Brain microvascular endothelial cell (primary cell): Measurements from ENCODE around the gene WDFY4.

Experiments used
- DNase-seq: peaks from one replicate; pipeline ENCODE4 v3.0.0-alpha.2; 2020
- H3K27ac ChIP-seq: fragments of 250-450 bp; sonication (Bioruptor Pico); 2 replicates; pipeline ENCODE4 v1.5.1; 2020; ENCODE audit warnings: mild to moderate bottlenecking, moderate library complexity
- H3K27me3 ChIP-seq: fragments of 250-450 bp; sonication (Bioruptor Pico); replicated peaks from 2 replicates; pipeline ENCODE4 v1.5.1; 2020; ENCODE audit warnings: mild to moderate bottlenecking
- H3K36me3 ChIP-seq: fragments of 250-450 bp; sonication (Bioruptor Pico); replicated peaks from 2 replicates; pipeline ENCODE4 v1.5.1; 2020; ENCODE audit warnings: mild to moderate bottlenecking
- H3K4me3 ChIP-seq: 2 replicates; pipeline ENCODE4 v1.5.1; 2011; ENCODE audit warnings: low read depth, mild to moderate bottlenecking, control low read depth, low read length, moderate library complexity
- in situ Hi-C: cut with HindIII; loops from 2 replicates; pipeline ENCODE4 v1.10.0; 2017; ENCODE audit warnings: low sequenced_read_pairs, low pct_ligation_motif_present
- TF ChIP-seq, protein P1 (sequence below): IDR thresholded peaks from 2 replicates; pipeline ENCODE4 v1.5.1; 2011; ENCODE audit warnings: low read depth, mild to moderate bottlenecking, moderate library complexity, low read length, control low read depth, inconsistent platforms; ENCODE audit errors: missing control alignments

WDFY4 gene

GRCh38 chr10:48690791-48691660 is 6.4 kb downstream of the WDFY4 start:
- Histone ChIP-seq H3K27ac (no peak overlapping the region), H3K27me3 (peaks cover 2% of the 10 kb centered on the region), H3K4me3 (no peak overlapping the region), H3K36me3 (no peaks in the 10 kb centered on the region)
- DNase-seq, result no peak
- in situ Hi-C loops, result no loop called here
- TF ChIP-seq, protein P1, sequence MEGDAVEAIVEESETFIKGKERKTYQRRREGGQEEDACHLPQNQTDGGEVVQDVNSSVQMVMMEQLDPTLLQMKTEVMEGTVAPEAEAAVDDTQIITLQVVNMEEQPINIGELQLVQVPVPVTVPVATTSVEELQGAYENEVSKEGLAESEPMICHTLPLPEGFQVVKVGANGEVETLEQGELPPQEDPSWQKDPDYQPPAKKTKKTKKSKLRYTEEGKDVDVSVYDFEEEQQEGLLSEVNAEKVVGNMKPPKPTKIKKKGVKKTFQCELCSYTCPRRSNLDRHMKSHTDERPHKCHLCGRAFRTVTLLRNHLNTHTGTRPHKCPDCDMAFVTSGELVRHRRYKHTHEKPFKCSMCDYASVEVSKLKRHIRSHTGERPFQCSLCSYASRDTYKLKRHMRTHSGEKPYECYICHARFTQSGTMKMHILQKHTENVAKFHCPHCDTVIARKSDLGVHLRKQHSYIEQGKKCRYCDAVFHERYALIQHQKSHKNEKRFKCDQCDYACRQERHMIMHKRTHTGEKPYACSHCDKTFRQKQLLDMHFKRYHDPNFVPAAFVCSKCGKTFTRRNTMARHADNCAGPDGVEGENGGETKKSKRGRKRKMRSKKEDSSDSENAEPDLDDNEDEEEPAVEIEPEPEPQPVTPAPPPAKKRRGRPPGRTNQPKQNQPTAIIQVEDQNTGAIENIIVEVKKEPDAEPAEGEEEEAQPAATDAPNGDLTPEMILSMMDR, result no peak

GRCh38 chr10:48691812-48692528 is 7.3 kb downstream of the WDFY4 start:
- peaks cover 2% of the 10 kb centered on the region for H3K27me3 ChIP-seq
- H3K4me3 ChIP-seq, result no peak overlapping the region
- no peak overlapping the region for H3K27ac ChIP-seq
- H3K36me3 ChIP-seq, result no peaks in the 10 kb centered on the region
- in situ Hi-C loops, result no loop called here
- TF ChIP-seq, protein P1, result no peak
- no peak for DNase-seq

- TF ChIP-seq, protein P1, result no peak
- in situ Hi-C loops, result no loop called here
- Histone ChIP-seq H3K36me3 (no peaks in the 10 kb centered on the region), H3K27ac (no peak overlapping the region), H3K27me3 (peaks cover 2% of the 10 kb centered on the region), H3K4me3 (no peak overlapping the region)
- DNase-seq, result no peak
Measured at GRCh38 chr10:48692748-48693147, 8.1 kb downstream of the WDFY4 start.

DNA sequence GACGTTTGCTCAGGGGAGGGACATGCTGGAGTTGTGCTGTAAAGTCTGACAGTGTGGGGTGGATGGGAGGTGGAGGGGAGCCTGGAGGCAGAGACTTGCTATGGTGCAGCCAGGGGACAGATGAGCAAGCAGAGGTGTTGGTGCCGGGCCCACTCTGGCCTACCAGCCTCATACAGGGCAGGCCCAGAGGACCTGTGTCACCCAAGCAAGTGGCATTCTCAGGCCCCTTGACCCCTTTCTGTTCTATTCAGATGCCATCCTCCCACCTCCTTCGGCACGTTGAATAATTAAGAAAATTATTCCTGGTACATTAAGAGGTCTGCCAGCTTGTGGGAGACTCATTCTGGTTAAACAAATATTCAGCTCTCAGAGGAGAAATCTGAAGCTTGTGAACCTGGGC is 8.5 kb downstream of the WDFY4 start:
- TF ChIP-seq, protein P1, result no peak
- no peak overlapping the region for H3K4me3 ChIP-seq
- H3K27me3 ChIP-seq, result peaks cover 2% of the 10 kb centered on the region
- no peak overlapping the region for H3K27ac ChIP-seq
- DNase-seq, result no peak
- in situ Hi-C loops, result no loop called here
- no peaks in the 10 kb centered on the region for H3K36me3 ChIP-seq

- no peaks in the 10 kb centered on the region for H3K36me3 ChIP-seq
- H3K27ac ChIP-seq, result no peak overlapping the region
- peaks cover 2% of the 10 kb centered on the region for H3K27me3 ChIP-seq
- DNase-seq, result no peak
- in situ Hi-C loops, result no loop called here
- H3K4me3 ChIP-seq, result no peak overlapping the region
- TF ChIP-seq, protein P1, result no peak
Measured at GRCh38 chr10:48694371-48695030, 9.8 kb downstream of the WDFY4 start.
